Measurements from ENCODE around the gene EIF6.

DNA sequence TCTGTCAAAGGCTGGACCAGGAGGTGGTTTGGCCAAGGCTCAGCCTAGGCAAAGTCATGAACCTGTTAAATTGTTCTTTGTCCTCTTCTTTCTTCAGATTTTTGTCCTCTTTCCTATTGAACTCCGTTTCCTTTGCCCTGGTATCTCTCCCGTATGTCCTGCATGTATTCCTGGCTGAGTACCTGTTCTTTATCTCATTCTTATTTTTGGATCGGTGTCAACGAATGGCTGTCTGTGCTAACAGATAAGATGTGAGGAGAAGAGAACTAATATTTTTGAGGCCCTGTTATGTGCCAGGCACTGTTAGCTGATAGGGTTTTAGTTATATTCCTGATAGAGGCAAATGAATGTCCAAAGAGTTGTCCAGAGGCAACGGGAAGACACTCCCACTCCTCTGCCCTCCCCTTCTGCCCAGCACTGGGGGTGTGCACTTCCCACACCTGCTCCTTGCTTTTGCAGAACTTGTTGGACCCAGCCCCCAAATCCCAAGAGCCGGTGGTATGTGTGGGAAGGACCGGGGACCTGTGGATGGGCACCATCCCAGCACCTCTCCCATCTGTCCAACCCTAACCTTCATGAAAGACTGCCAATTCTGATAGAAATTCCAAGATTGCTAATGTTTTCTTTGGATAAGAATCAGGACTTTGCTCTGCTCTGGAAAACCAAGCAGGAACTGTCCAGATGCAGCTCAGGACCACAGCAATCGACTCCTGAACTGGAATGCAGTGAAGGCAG, 27.2 kb downstream of the EIF6 start:
- TF ChIP-seq HDAC2 (IDR thresholded peaks at IDR 0.05; ENCODE audit: borderline replicate concordance in 1 of 2, low read depth in 2 of 2, low read length in 2 of 2) (no peak), POLR2A (IDR thresholded peaks at IDR 0.05; ENCODE audit: control extremely low read depth in 1 of 2, low read depth in 2 of 2, low read length in 2 of 2) (no peak), BCL11A (IDR thresholded peaks at IDR 0.05; ENCODE audit: low read depth in 2 of 2, low read length in 2 of 2) (no peak), KDM5A (IDR thresholded peaks at IDR 0.05; ENCODE audit: low read length) (no peak)

Measured in H1 (cell line).